H1 (cell line): ENCODE measurements around the gene TSPAN1. TPM values are rescaled to one million over a fixed set of nuclear protein-coding genes. Genes with fewer than 3 reads are reported as not detected.
A peak's percentile ranks its signal among the peaks of the same experiment; 100 is the strongest.

Source experiments
- CTCF ChIA-PET: fragments of 300-600 bp; sonication (Branson Sonifier 250); formaldehyde crosslinking; loops from one replicate; lab custom pipeline; 2021; ENCODE audit not compliant: partially characterized antibody; lab: Charles Lee
- POLR2A ChIA-PET: fragments of 300-600 bp; sonication (Branson Sonifier 250); formaldehyde crosslinking; loops from one replicate; lab custom pipeline; 2021; ENCODE audit warnings: inconsistent platforms; ENCODE audit not compliant: partially characterized antibody; lab: Charles Lee
- DNase-seq, 2 experiments: peaks; one replicate each; pipeline versions ENCODE4 v3.0.0 to v3.0.0-alpha.2; 2010 to 2022; ENCODE audit warnings: low spot score in 2 of 2, low read depth in 1 of 2, mixed read lengths in 1 of 2
- FAIRE-seq: peaks from 2 replicates; lab custom pipeline; 2011; peaks lifted over from hg19 to GRCh38; lab: Jason Lieb, UNC
- H2AFZ ChIP-seq: 2 replicates; pipeline ENCODE4 v1.8.1; 2012; ENCODE audit warnings: low read length, inconsistent platforms
- H2AK5ac ChIP-seq: 2 replicates; pipeline ENCODE4 v1.6.1; 2013; ENCODE audit warnings: low read depth, low read length
- H2BK120ac ChIP-seq: replicated peaks from 2 replicates; pipeline ENCODE3; 2013; ENCODE audit warnings: low read depth, low read length, inconsistent platforms
- H2BK12ac ChIP-seq: 2 replicates; pipeline ENCODE4 v1.6.1; 2013; ENCODE audit warnings: low read depth, low read length
- H2BK15ac ChIP-seq: 2 replicates; pipeline ENCODE4 v1.6.1; 2013; ENCODE audit warnings: low read length
- H2BK20ac ChIP-seq: 2 replicates; pipeline ENCODE4 v1.6.1; 2013; ENCODE audit warnings: low read length
- H2BK5ac ChIP-seq: 2 replicates; pipeline ENCODE4 v1.6.1; 2013; ENCODE audit warnings: low read depth, low read length
- H3K14ac ChIP-seq: 2 replicates; pipeline ENCODE4 v1.6.1; 2013; ENCODE audit warnings: inconsistent platforms; ENCODE audit not compliant: insufficient read length
- H3K18ac ChIP-seq: 2 replicates; pipeline ENCODE4 v1.6.1; 2013; ENCODE audit warnings: low read length; ENCODE audit errors: extremely low read depth
- H3K23ac ChIP-seq: 2 replicates; pipeline ENCODE4 v1.6.1; 2013; ENCODE audit warnings: inconsistent platforms; ENCODE audit not compliant: insufficient read length
- H3K23me2 ChIP-seq: 2 replicates; pipeline ENCODE4 v1.6.1; 2013; ENCODE audit warnings: low read depth, low read length
- H3K27ac ChIP-seq: 2 replicates; pipeline ENCODE4 v1.6.1; 2011; ENCODE audit warnings: low read depth, low read length, inconsistent platforms
- H3K27me3 ChIP-seq, 4 experiments: replicated peaks in 1 of 4; 1 replicate in 1 of 4; 2 replicates in 3 of 4; pipeline versions ENCODE4 v1.6.1 to v1.8.1; 2011 to 2013; ENCODE audit warnings: low read length in 3 of 4, mild to moderate bottlenecking in 3 of 4, inconsistent platforms in 2 of 4, mixed read lengths in 2 of 4, moderate library complexity in 1 of 4; ENCODE audit not compliant: control insufficient read depth in 3 of 4, insufficient read depth in 3 of 4; ENCODE audit errors: extremely low read depth in 1 of 4
- H3K36me3 ChIP-seq, 4 experiments: 2 replicates each; pipeline versions ENCODE4 v1.6.1 to v1.8.1; 2011 to 2013; ENCODE audit warnings: mild to moderate bottlenecking in 4 of 4, low read length in 3 of 4, moderate library complexity in 2 of 4, control low read depth in 1 of 4, inconsistent platforms in 1 of 4; ENCODE audit not compliant: insufficient read depth in 4 of 4, control insufficient read depth in 2 of 4
- H3K4ac ChIP-seq: replicated peaks from 2 replicates; pipeline ENCODE3; 2013; ENCODE audit warnings: low read length, low read depth, mixed read lengths, inconsistent platforms; ENCODE audit not compliant: insufficient read length
- H3K4me1 ChIP-seq, 4 experiments: replicated peaks in 1 of 4; 1 replicate in 1 of 4; 2 replicates in 3 of 4; pipeline versions ENCODE4 v1.6.1 to v1.8.1; 2011 to 2013; ENCODE audit warnings: low read length in 3 of 4, inconsistent platforms in 2 of 4, mixed read lengths in 1 of 4; ENCODE audit not compliant: insufficient read depth in 4 of 4, control insufficient read depth in 3 of 4
- H3K4me2 ChIP-seq, 2 experiments: 2 replicates each; pipeline versions ENCODE4 v1.6.1 to v1.8.1; 2011 to 2013; ENCODE audit warnings: low read depth in 2 of 2, low read length in 2 of 2, control low read depth in 1 of 2, inconsistent platforms in 1 of 2, mild to moderate bottlenecking in 1 of 2; ENCODE audit not compliant: insufficient read depth in 1 of 2
- H3K4me3 ChIP-seq, 4 experiments: fragments of 200-600, 300-600 bp in 1 of 4; sonication (generic), shearing (Covaris generic), sonication (Bioruptor Twin) in 1 of 4; 2 replicates each; pipeline versions ENCODE4 v1.5.1 to v1.8.1; 2011 to 2016; ENCODE audit warnings: low read length in 4 of 4, low read depth in 3 of 4, control low read depth in 2 of 4, inconsistent platforms in 2 of 4, mild to moderate bottlenecking in 2 of 4, mixed read lengths in 1 of 4, moderate library complexity in 1 of 4; ENCODE audit not compliant: insufficient read depth in 2 of 4; ENCODE audit errors: extremely low read depth in 1 of 4
- H3K56ac ChIP-seq: replicated peaks from 2 replicates; pipeline ENCODE3; 2013; ENCODE audit warnings: low read depth, mild to moderate bottlenecking, mixed read lengths, low read length, inconsistent platforms; ENCODE audit not compliant: insufficient read length
- H3K79me1 ChIP-seq: 2 replicates; pipeline ENCODE4 v1.6.1; 2013; ENCODE audit warnings: low read depth, low read length, control low read depth
- H3K79me2 ChIP-seq, 2 experiments: 2 replicates each; pipeline versions ENCODE4 v1.6.1 to v1.8.1; 2012 to 2013; ENCODE audit warnings: low read length in 2 of 2, mild to moderate bottlenecking in 2 of 2, inconsistent platforms in 1 of 2; ENCODE audit not compliant: insufficient read depth in 2 of 2, control insufficient read depth in 1 of 2
- H3K9ac ChIP-seq, 4 experiments: replicated peaks in 1 of 4; 1 replicate in 1 of 4; 2 replicates in 3 of 4; pipeline versions ENCODE4 v1.6.1 to v1.8.1; 2011 to 2013; ENCODE audit warnings: low read depth in 3 of 4, low read length in 3 of 4, control low read depth in 2 of 4, mild to moderate bottlenecking in 2 of 4, moderate library complexity in 2 of 4, inconsistent platforms in 1 of 4; ENCODE audit errors: extremely low read depth in 1 of 4
- H3K9me3 ChIP-seq, 2 experiments: 2 replicates each; pipeline versions ENCODE4 v1.6.1 to v1.8.1; 2012 to 2013; ENCODE audit warnings: mild to moderate bottlenecking in 2 of 2, moderate library complexity in 2 of 2, control low read depth in 1 of 2, inconsistent platforms in 1 of 2, low read depth in 1 of 2, low read length in 1 of 2, mixed read lengths in 1 of 2; ENCODE audit not compliant: insufficient read depth in 2 of 2
- H4K20me1 ChIP-seq, 2 experiments: replicated peaks in 1 of 2; 2 replicates each; pipeline versions ENCODE3 to v1.8.1; 2011 to 2013; ENCODE audit warnings: inconsistent platforms in 2 of 2, low read length in 2 of 2, mild to moderate bottlenecking in 1 of 2; ENCODE audit not compliant: insufficient read depth in 2 of 2, control insufficient read depth in 1 of 2
- H4K5ac ChIP-seq: 2 replicates; pipeline ENCODE4 v1.6.1; 2013; ENCODE audit warnings: low read length, low read depth, mixed read lengths, inconsistent platforms; ENCODE audit not compliant: insufficient read length
- H4K8ac ChIP-seq: 2 replicates; pipeline ENCODE4 v1.8.0; 2013; ENCODE audit warnings: mild to moderate bottlenecking, moderate library complexity, low read length, inconsistent platforms; ENCODE audit not compliant: insufficient read depth; ENCODE audit errors: extremely low read depth
- H4K91ac ChIP-seq: replicated peaks from 2 replicates; pipeline ENCODE3; 2013; ENCODE audit warnings: low read length, mixed read lengths, inconsistent platforms; ENCODE audit not compliant: insufficient read length
- BACH1 ChIP-seq: IDR thresholded peaks from 2 replicates; pipeline ENCODE4 v1.6.1; 2012; ENCODE audit warnings: low read length, improper control_type of control experiment
- CBX8 ChIP-seq: fragments of 300-800, 300-1000 bp; sonication (generic); IDR thresholded peaks from 2 replicates; pipeline ENCODE4 v1.7.1; 2016; ENCODE audit warnings: low read depth, low read length, borderline replicate concordance
- CEBPB ChIP-seq: IDR thresholded peaks from 2 replicates; pipeline ENCODE4 v1.6.1; 2012; ENCODE audit warnings: low read depth, low read length
- CTBP2 ChIP-seq: IDR thresholded peaks from 2 replicates; pipeline ENCODE4 v1.7.0; 2011; ENCODE audit warnings: borderline replicate concordance, mild to moderate bottlenecking, moderate library complexity, mixed read lengths, low read length; ENCODE audit not compliant: insufficient read depth, insufficient read length
- FOSL1 ChIP-seq: IDR thresholded peaks from 2 replicates; pipeline ENCODE4 v1.6.1; 2011; ENCODE audit warnings: mild to moderate bottlenecking, low read depth, low read length, moderate library complexity; ENCODE audit not compliant: insufficient read depth
- HDAC6 ChIP-seq: IDR thresholded peaks from one replicate; pipeline ENCODE4 v1.7.1; 2012; ENCODE audit warnings: low read depth, mild to moderate bottlenecking, inconsistent platforms, low read length, moderate library complexity
- KDM4A ChIP-seq: IDR thresholded peaks from one replicate; pipeline ENCODE4 v1.7.1; 2012; ENCODE audit warnings: low read depth, mild to moderate bottlenecking, moderate library complexity, low read length, inconsistent platforms; ENCODE audit not compliant: severe bottlenecking
- MAFK ChIP-seq: IDR thresholded peaks from 2 replicates; pipeline ENCODE4 v1.6.1; 2012; ENCODE audit warnings: low read depth, mild to moderate bottlenecking, improper control_type of control experiment, low read length
- NRF1 ChIP-seq: IDR thresholded peaks from 2 replicates; pipeline ENCODE4 v1.6.1; 2011; ENCODE audit warnings: mild to moderate bottlenecking, low read depth, low read length, improper control_type of control experiment
- POU5F1 ChIP-seq: IDR thresholded peaks from 2 replicates; pipeline ENCODE4 v1.6.1; 2011; ENCODE audit warnings: low read depth, mild to moderate bottlenecking, low read length, moderate library complexity
- SIRT6 ChIP-seq: IDR thresholded peaks from one replicate; pipeline ENCODE4 v1.7.1; 2012; ENCODE audit warnings: low read length, inconsistent platforms
- SP2 ChIP-seq: IDR thresholded peaks from 2 replicates; pipeline ENCODE4 v1.6.1; 2012; ENCODE audit warnings: mild to moderate bottlenecking, low read length, inconsistent platforms
- SRF ChIP-seq: IDR thresholded peaks from 2 replicates; pipeline ENCODE4 v1.6.1; 2011; ENCODE audit warnings: mild to moderate bottlenecking, low read depth, low read length, moderate library complexity
- WGBS, 2 experiments: shearing (Covaris generic) in 1 of 2; methylation state at CpG; one replicate each; pipeline versions ENCODE4 v1.1.6 to v1.1.7; 2013 to 2015; ENCODE audit warnings: low lambda C conversion rate in 2 of 2, mixed read lengths in 2 of 2, inconsistent platforms in 1 of 2, low coverage in 1 of 2, missing lambda C conversion rate in 1 of 2; ENCODE audit not compliant: insufficient replicate concordance in 2 of 2, insufficient coverage in 1 of 2, insufficient read length in 1 of 2; ENCODE audit errors: extremely low coverage in 1 of 2, missing lambda C conversion rate in 1 of 2; 5-methylcytosine and 5-hydroxymethylcytosine counted together
- polyA plus RNA-seq, 7 experiments: library from polyadenylated mRNA; depleted of rRNA in 3 of 7; stranded (reverse) in 5 of 7; unstranded in 2 of 7; fragments of >200 nt in 5 of 7; fragments of 200-250 nt in 2 of 7; gene quantifications; 1 replicate in 5 of 7; 2 replicates in 1 of 7; 4 replicates in 1 of 7; pipeline versions ENCODE4 v1.2.1 to v1.2.3, GENCODE V29; 2011 to 2013; ENCODE audit warnings: missing spikeins in 2 of 7, mixed read lengths in 2 of 7
- total RNA-seq: library from RNA; stranded (reverse); fragmentation: NEBNext Ultra II Directional; extraction: Animal tissue kit (Norgen Biotek cat#: 25700); gene quantifications from 2 replicates; pipeline ENCODE4 v1.2.1, GENCODE V29; 2021
- TF ChIP-seq, protein P1 (sequence below): IDR thresholded peaks from 2 replicates; pipeline ENCODE4 v1.6.1; 2011; ENCODE audit warnings: low read depth, mild to moderate bottlenecking, low read length; ENCODE audit not compliant: insufficient read depth

The TSPAN1 gene
- total and polyA plus RNA-seq, 2 of the 8 experiments (the other 6 are each of a cell fraction or from before 2014, with no cell fraction given): 0.05 TPM; not detected in 1

DNA sequence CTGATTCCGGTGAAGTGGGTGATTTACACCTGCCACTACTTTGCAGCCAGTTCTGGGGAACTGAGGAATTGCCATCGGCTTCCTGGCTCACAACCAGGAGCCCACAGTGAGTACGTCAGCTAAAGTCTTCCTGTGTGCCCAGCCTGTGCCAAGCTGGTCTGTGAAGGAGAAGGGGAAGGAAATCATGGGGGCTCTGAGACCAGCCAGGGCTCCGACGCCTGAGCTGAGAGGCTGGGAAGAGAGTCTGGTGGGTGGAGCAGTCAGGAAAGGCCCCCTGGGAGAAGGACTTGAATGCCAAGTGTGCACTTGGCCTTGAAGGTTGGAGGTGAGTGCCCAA is 29.5 kb downstream of the TSPAN1 start:
- H4K20me1 ChIP-seq: no peaks in the 10 kb centered on the region
- H4K91ac ChIP-seq: no peak overlapping the region
- no peak overlapping the region for H2BK120ac ChIP-seq
- H3K79me1 ChIP-seq: no peaks in the 10 kb centered on the region
- no peak overlapping the region for H3K56ac ChIP-seq
- peak overlapping the region; percentile 53; the same call in 1 of the 2 replicates for H4K8ac ChIP-seq
- H3K4me2 ChIP-seq: peak overlapping the region; percentile 84 to 86
- H3K18ac ChIP-seq: no peak overlapping the region
- H2AK5ac ChIP-seq: no peak overlapping the region
- H2BK20ac ChIP-seq: 0 out of 2 replicates have a peak overlapping the region, but pooled peaks have one; percentile 48
- H3K23me2 ChIP-seq: peaks cover 14% of the 10 kb centered on the region
- FAIRE-seq: no peak
- H3K4ac ChIP-seq: no peak overlapping the region
- no peaks in the 10 kb centered on the region for H3K27me3 ChIP-seq
- H3K14ac ChIP-seq: no peak overlapping the region
- H4K5ac ChIP-seq: no peak overlapping the region
- no peak for DNase-seq
- no peak overlapping the region for H3K23ac ChIP-seq
- ChIA-PET POLR2A (interaction anchor here (0.7 to 1.2 kb wide), 2 partner anchors 27 to 160 kb away, joined by 3 to 4 read pairs; no protein-coding TSS in a partner anchor), CTCF (interaction anchor here (1.1 to 1.4 kb wide), 2 partner anchors 19 to 21 kb away, joined by 4 to 9 read pairs; no protein-coding TSS in a partner anchor)
- no peak overlapping the region for H2AFZ ChIP-seq
- 69% methylated on average over 5 of the region's 5 CpGs; no CpG with 5 or more reads in 1 of the 2 experiments for WGBS, 2 experiments
- no peaks in the 10 kb centered on the region; a peak in 1 of 4 replicates for H3K79me2 ChIP-seq
- no peaks in the 10 kb centered on the region for H3K9me3 ChIP-seq
- no peaks in the 10 kb centered on the region; a peak in 1 of 8 replicates for H3K36me3 ChIP-seq
- no peak overlapping the region for H3K27ac ChIP-seq
- H3K4me3 ChIP-seq: peak overlapping the region; percentile 76 to 94 (median 84); a peak in 6 of 8 replicates
- no peak overlapping the region for H3K9ac ChIP-seq
- H2BK15ac ChIP-seq: 0 out of 2 replicates have a peak overlapping the region, but pooled peaks have one; percentile 46
- H2BK12ac ChIP-seq: no peak overlapping the region
- H2BK5ac ChIP-seq: no peak overlapping the region
- peaks cover 0 to 3% (median 1%) of the 10 kb centered on the region in 4 experiments; a peak in 4 of 7 replicates for H3K4me1 ChIP-seq
- TF ChIP-seq CTBP2: no peak
- TF ChIP-seq POU5F1: no peak
- TF ChIP-seq CBX8: no peak
- TF ChIP-seq SRF: no peak
- TF ChIP-seq, protein P1, sequence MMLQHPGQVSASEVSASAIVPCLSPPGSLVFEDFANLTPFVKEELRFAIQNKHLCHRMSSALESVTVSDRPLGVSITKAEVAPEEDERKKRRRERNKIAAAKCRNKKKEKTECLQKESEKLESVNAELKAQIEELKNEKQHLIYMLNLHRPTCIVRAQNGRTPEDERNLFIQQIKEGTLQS: no peak
- TF ChIP-seq KDM4A: no peak
- TF ChIP-seq HDAC6: no peak
- no peak for TF ChIP-seq BACH1
- TF ChIP-seq MAFK: no peak
- no peak for TF ChIP-seq CEBPB
- no peak for TF ChIP-seq FOSL1
- no peak for TF ChIP-seq SIRT6
- TF ChIP-seq NRF1: no peak
- TF ChIP-seq SP2: no peak
